NK-92 treated with Interleukin-12 subunit alpha and Interleukin-12 subunit beta, amount 100 ng/mL, for 24 hours (cell line): ENCODE results near the gene NDOR1.
A peak's percentile ranks its signal among the peaks of the same experiment; 100 is the strongest.

Source experiments
- DNase-seq: peaks from one replicate; lab custom pipeline; 2025; lab: John Stamatoyannopoulos, UW

The NDOR1 gene

DNA sequence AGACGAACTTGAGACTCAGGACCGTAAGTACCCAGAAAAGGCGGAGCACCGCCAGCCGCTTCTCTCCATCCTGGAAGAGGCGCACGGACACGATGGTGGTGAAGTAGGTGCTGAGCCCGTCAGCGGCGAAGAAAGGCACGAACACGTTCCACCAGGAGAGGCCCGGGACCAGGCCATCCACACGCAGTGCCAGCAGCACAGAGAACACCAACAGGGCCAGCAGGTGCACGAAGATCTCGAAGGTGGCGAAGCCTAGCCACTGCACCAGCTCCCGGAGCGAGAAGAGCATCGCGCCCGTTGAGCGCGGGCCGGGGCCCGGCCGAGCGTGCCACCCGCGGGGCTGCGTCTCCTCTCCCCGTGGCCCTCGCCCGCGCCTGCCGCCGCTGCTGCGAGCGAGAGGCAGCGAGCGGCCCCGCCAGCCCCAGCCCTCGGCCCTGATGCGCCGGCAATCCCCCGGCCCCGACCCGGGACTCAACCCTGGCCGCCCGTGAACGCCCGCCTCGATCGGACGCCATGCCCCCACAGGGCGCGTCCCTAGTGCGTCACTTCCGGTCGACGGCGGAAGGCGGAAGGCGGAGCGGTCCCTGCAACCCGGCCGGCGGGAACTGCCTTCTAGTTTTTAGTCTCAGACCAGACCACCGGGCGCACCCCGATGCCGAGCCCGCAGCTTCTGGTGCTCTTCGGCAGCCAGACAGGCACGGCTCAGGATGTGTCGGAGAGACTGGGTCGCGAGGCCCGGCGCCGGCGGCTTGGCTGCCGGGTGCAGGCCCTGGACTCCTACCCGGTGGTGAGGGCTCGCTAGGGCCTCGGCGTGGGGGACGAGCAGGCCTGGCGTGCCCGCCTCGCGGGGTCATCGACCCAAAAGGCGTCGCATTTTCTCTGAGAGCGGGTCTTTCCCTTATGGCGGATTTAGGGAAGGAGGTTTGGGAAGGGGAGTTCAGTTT is at the start of gene NDOR1, which contains the start of gene TMEM203:
Gene NDOR1, plus strand, starts transcription at position 575 of the 944 bp plus-strand sequence. Its CDS starts 78 bp downstream, at position 653.
Gene TMEM203, minus strand, starts transcription at position 523 of the 944 bp plus-strand sequence. Its CDS starts 234 bp downstream, at position 289.
- peak; percentile 84 for DNase-seq

- no peak for DNase-seq
Observed at GRCh38 chr9:137156567-137157375, 48.7 kb upstream of the NDOR1 start.

GRCh38 chr9:137157618-137158415 is 47.7 kb upstream of the NDOR1 start:
- DNase-seq = no peak

DNA sequence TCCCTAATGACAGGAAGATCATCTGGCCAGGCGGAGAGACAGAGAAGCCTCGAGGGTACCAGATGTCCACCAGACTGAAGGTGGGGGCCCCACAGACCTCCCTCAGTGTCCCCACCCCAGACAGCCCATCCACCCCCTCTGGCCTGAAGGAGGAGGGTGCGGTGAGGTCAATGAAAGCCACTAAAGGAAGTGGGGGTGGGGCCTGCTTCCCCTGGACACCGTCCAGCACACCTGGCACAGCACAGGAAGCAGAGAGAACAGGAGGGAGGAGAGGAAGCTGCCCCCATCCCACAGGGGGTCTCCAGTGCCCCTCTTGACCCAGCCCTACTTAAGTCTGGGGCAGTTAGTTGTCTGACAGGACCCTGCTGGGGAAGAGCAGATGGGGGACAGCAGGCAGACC is 46.9 kb upstream of the NDOR1 start:
- DNase-seq = no peak

- no peak for DNase-seq
Observed at GRCh38 chr9:137159105-137160053, 46.1 kb upstream of the NDOR1 start.

GRCh38 chr9:137160054-137160425 is 45.5 kb upstream of the NDOR1 start:
- DNase-seq = no peak

GRCh38 chr9:137160716-137161557 is 44.6 kb upstream of the NDOR1 start:
- DNase-seq = no peak

DNA sequence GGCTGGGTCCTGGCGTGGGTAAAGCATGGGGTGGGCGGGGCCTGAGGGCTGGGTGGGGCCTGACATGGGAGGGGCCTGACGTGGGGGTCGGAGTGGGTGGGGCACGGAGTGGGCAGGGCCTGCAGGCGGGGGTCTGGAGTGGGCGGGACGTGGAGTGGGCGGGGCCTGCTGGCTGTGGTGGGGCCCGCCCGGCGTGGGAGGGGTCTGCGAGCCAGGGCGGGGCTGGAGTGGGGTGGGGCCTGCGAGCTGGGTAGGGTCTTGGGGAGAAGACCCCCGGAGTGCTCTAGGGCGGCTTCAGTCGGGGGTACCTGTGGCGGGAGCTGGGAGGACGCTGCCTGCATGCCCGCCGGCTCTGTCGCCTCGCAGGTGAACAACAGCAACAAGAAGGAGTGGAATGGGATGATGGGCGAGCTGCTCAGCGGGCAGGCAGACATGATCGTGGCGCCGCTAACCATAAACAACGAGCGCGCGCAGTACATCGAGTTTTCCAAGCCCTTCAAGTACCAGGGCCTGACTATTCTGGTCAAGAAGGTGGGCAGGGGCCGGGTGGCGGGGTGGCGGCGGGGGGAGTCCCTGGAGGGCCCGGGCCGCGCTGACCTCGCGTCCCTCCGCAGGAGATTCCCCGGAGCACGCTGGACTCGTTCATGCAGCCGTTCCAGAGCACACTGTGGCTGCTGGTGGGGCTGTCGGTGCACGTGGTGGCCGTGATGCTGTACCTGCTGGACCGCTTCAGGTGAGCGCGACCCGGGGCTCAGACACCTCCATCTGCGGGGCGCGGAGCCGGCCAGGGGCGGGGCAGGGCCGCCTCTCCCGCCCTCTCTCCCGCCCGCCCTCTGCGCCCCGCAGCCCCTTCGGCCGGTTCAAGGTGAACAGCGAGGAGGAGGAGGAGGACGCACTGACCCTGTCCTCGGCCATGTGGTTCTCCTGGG is 43.7 kb upstream of the NDOR1 start:
- no peak for DNase-seq

GRCh38 chr9:137162505-137163364 is 42.8 kb upstream of the NDOR1 start:
- DNase-seq = no peak

GRCh38 chr9:137163365-137163715 is 42.2 kb upstream of the NDOR1 start:
- DNase-seq = no peak

GRCh38 chr9:137163805-137164204 is 41.7 kb upstream of the NDOR1 start:
- DNase-seq = no peak

DNA sequence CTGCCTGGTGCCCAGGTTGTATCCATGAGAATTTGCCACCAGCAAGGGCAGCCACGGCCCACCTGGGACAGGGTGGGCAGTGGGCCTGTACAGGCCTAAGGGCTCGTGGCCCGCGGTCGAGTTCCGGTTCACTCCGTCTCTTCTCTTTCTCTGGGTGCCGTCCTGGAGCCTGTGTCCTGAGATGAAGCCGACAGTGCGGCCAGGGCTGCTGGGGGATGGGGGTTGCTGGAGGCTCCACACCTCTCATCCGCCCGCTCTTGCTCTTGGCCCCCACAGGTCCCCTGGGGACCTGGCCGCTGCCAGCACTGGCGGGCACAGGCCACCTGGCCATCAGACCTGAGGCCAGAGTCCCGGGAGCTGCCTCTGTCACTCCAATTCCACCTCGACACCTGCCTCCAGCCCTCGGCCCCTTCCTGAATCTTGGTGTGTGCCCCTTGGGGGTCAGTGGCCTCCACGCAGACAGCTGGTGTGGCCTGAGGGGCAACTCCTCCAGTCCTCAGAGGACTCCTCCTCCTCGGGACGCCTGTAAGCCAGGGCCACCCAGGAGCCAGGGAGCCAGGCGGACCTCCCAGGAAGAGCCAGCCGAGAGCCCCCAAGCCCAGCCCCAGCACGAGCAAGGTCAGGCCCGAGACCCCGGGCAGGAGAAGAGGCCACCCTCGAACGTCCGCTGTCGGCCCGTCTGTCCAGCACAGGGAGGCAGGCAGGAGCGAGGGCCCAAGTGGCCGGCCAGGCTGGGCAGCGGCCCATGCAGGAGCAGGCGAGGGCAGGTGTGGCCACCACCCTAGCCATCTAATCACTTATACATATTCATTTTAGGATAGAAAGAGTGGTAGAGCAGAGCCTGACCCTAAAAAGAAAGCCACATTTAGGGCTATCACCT is 40.9 kb upstream of the NDOR1 start:
- no peak for DNase-seq

DNA sequence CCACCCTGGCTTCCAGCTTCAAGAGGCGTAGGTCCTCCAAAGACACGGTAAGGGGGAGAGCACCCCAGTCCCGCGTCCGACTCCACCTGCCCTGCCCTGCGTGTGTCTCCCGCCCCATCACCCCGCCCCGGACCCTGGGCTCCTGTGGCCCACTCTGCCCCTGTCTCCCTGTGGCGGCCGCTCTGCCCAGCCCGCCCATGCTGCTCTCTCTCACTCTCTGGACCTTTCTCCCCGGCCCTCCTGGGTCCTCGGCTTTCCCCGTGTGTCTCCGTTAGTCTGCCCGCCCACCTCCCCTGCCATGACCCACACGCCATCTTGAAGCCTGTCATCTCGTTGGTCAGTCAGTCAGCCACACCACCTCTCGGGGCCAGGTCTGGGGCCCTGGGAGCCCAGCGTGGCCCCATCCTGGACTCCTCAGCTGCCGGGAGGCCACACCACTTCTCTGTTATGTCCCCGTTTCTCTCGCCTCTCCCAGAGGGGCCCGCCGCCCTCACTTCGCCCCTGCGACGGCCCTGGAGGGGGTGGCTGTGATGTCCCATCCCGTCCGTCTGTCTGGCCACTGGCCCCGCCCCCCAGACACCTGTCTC is 40.2 kb upstream of the NDOR1 start:
- DNase-seq = no peak

DNA sequence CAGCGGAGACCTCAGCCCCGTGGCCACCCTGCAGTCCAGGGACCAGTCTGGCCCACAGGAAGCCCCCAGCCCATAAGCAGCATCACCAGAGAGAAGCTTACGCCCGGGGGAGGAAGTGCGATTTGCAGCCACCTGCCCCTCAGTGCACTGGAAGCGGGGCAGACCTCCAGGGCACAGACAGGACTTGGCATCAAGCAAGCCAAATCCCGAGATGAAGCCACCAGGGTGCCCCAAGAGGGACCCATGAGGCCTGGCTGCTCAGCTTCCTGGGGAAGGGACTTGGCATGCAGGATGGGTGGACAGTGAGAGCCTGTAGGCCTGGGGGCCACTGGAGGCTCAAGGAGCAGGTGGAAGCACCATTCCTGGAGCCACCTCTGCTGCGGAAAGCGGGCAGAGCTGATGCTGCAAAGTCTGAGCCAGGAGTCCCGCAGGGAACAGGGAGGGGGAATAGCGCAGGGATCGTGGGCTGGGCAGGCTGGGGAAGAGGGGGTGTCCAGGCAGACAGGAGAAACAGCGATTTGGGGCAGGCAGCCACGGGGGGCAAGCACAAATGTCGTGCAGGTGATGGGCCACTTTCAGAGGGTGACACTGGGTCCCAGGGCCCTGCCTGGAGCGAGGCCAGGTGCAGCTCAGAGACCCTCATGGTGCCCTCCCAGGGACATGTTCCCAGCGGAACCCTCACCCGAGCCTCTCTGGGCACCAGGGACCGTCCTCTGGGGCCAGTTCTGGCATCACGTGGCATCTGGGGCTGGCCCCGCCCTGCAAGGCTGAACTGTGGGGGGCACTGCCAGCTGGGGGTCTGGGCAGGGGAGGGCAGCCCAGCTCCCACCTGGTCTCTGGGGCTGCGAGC is 38.9 kb upstream of the NDOR1 start:
- no peak for DNase-seq

GRCh38 chr9:137167277-137167746 is 38.2 kb upstream of the NDOR1 start:
- no peak for DNase-seq
